Mucosa of descending colon (tissue), 3 donors: ENCODE measurements around the gene RGSL1. TPM values are rescaled to one million over a fixed set of nuclear protein-coding genes. Genes with fewer than 3 reads are reported as not detected.
A peak's percentile ranks its signal among the peaks of the same experiment; 100 is the strongest.

Experiments
- ATAC-seq: fragments of 200-7000 bp; cut with Tn5 transposase; one replicate; pipeline ENCODE4 v1.9.1; 2020; ENCODE audit warnings: mild to moderate bottlenecking, moderate library complexity
- DNase-seq, 3 donors: peaks; one replicate each; pipeline ENCODE4 v3.0.0-alpha.2; 2020
- H3K36me3 ChIP-seq: fragments of 200-600 bp; one replicate; pipeline ENCODE4 v1.8.0; 2021; ENCODE audit warnings: low read depth, mild to moderate bottlenecking
- H3K4me1 ChIP-seq: fragments of 200-600 bp; one replicate; pipeline ENCODE4 v1.8.0; 2021; ENCODE audit warnings: low read depth, mild to moderate bottlenecking
- H3K4me3 ChIP-seq: fragments of 200-600 bp; one replicate; pipeline ENCODE4 v1.8.0; 2021; ENCODE audit warnings: mild to moderate bottlenecking
- H3K9me3 ChIP-seq: fragments of 200-600 bp; one replicate; pipeline ENCODE4 v1.8.0; 2021; ENCODE audit warnings: mild to moderate bottlenecking
- CTCF ChIP-seq: fragments of 200-600 bp; IDR thresholded peaks from one replicate; pipeline ENCODE4 v1.8.0; 2022; ENCODE audit warnings: antibody characterized with exemption, mild to moderate bottlenecking
- intact Hi-C, 2 donors: fragments of 100-400 bp; cut with DNase I in 1 of 2; cut with micrococcal nuclease in 1 of 2; formaldehyde crosslinking; loops; one replicate each; pipeline versions ENCODE4 v1.11.0 to v1.11.1; 2022; cut with DNase I, micrococcal nuclease
- total RNA-seq, 3 donors: library from RNA; stranded (reverse); fragmentation: NEBNext Ultra II Directional in 2 of 3; extraction: Animal tissue kit (Norgen Biotek cat#: 25700) in 2 of 3; gene quantifications; one replicate each; pipeline versions ENCODE4 v1.2.1 to v1.2.4, GENCODE V29; 2021 to 2023
- donor health status: DM: no; HTN: no; CAD: no; lungs with moderate emphysema.
- donor health status: DM: no; HTN: no; CAD: no.
- donor health status: DM: no; HTN: yes; CAD: no.

Gene RGSL1
- total RNA-seq, 3 donors from 2014 or later = not detected

- Histone ChIP-seq H3K9me3 (no peaks in the 10 kb centered on the region), H3K4me3 (no peak overlapping the region), H3K4me1 (no peaks in the 10 kb centered on the region), H3K36me3 (no peaks in the 10 kb centered on the region)
- intact Hi-C loops = no loop called here
- DNase-seq (no peak), ATAC-seq (no peak)
- TF ChIP-seq CTCF = no peak
These were observed 43.1 kb downstream of the RGSL1 start for GRCh38 chr1:182493063-182493462.

GRCh38 chr1:182495002-182495401 is 45.1 kb downstream of the RGSL1 start:
- Histone ChIP-seq H3K36me3 (no peaks in the 10 kb centered on the region), H3K9me3 (no peaks in the 10 kb centered on the region), H3K4me3 (no peak overlapping the region), H3K4me1 (no peaks in the 10 kb centered on the region)
- intact Hi-C loops = no loop called here
- no peak for TF ChIP-seq CTCF
- DNase-seq = no peak
- no peak for ATAC-seq

GRCh38 chr1:182495693-182496092 is 45.7 kb downstream of the RGSL1 start:
- intact Hi-C loops = no loop called here
- no peaks in the 10 kb centered on the region for H3K4me1 ChIP-seq
- H3K9me3 ChIP-seq = no peaks in the 10 kb centered on the region
- DNase-seq = no peak
- no peaks in the 10 kb centered on the region for H3K36me3 ChIP-seq
- TF ChIP-seq CTCF = no peak
- peak; percentile 79 for ATAC-seq
- no peak overlapping the region for H3K4me3 ChIP-seq

- Histone ChIP-seq H3K4me1 (peaks cover 4% of the 10 kb centered on the region), H3K9me3 (no peaks in the 10 kb centered on the region), H3K36me3 (no peaks in the 10 kb centered on the region), H3K4me3 (no peak overlapping the region)
- intact Hi-C loops = no loop called here
- peak; percentile 100 for ATAC-seq
- peak; percentile 73 to 85 (median 79) for DNase-seq
- no peak for TF ChIP-seq CTCF
These were observed 57.7 kb downstream of the RGSL1 start for GRCh38 chr1:182507685-182508084.

GRCh38 chr1:182515556-182515955 is 65.6 kb downstream of the RGSL1 start:
- Histone ChIP-seq H3K4me1 (no peaks in the 10 kb centered on the region), H3K4me3 (no peak overlapping the region), H3K36me3 (no peaks in the 10 kb centered on the region), H3K9me3 (peaks cover 3% of the 10 kb centered on the region)
- ATAC-seq = no peak
- DNase-seq = no peak
- intact Hi-C loops = no loop called here
- TF ChIP-seq CTCF = no peak

- ATAC-seq (no peak), DNase-seq (no peak)
- intact Hi-C loops = no loop called here
- Histone ChIP-seq H3K4me3 (no peak overlapping the region), H3K4me1 (no peaks in the 10 kb centered on the region), H3K36me3 (no peaks in the 10 kb centered on the region), H3K9me3 (peaks cover 14% of the 10 kb centered on the region)
- TF ChIP-seq CTCF = no peak
These were observed 70.8 kb downstream of the RGSL1 start for GRCh38 chr1:182520736-182521135.
